Loucy (cell line): ENCODE data around the gene PRELP.

Experiments used
- EZH2phosphoT487 ChIP-seq: fragments of 200-600 bp; IDR thresholded peaks from 2 replicates; pipeline ENCODE4 v1.6.1; 2018; ENCODE audit warnings: antibody characterized with exemption, mild to moderate bottlenecking, moderate library complexity, borderline replicate concordance
- TF ChIP-seq, protein P1 (sequence below): fragments of 200-600 bp; sonication (generic); conservative IDR thresholded peaks from 2 replicates; pipeline ENCODE4 v1.5.1; 2014; ENCODE audit warnings: mild to moderate bottlenecking, antibody characterized with exemption, low read length

GRCh38 chr1:203509135-203509534 lies 33.5 kb downstream of the PRELP start:
- TF ChIP-seq, protein P1, sequence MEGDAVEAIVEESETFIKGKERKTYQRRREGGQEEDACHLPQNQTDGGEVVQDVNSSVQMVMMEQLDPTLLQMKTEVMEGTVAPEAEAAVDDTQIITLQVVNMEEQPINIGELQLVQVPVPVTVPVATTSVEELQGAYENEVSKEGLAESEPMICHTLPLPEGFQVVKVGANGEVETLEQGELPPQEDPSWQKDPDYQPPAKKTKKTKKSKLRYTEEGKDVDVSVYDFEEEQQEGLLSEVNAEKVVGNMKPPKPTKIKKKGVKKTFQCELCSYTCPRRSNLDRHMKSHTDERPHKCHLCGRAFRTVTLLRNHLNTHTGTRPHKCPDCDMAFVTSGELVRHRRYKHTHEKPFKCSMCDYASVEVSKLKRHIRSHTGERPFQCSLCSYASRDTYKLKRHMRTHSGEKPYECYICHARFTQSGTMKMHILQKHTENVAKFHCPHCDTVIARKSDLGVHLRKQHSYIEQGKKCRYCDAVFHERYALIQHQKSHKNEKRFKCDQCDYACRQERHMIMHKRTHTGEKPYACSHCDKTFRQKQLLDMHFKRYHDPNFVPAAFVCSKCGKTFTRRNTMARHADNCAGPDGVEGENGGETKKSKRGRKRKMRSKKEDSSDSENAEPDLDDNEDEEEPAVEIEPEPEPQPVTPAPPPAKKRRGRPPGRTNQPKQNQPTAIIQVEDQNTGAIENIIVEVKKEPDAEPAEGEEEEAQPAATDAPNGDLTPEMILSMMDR = no peak
- no peak for TF ChIP-seq EZH2phosphoT487
